Smooth muscle cell (in vitro differentiated cells): ENCODE measurements around the gene DCTN1. TPM values are rescaled to one million over a fixed set of nuclear protein-coding genes. Genes with fewer than 3 reads are reported as not detected.

Source experiments
- DNase-seq: peaks from one replicate; lab custom pipeline; 2025; ENCODE audit not compliant: unreplicated experiment; lab: John Stamatoyannopoulos, UW
- H2AFZ ChIP-seq: fragments of 200-600 bp; sonication (generic); 2 replicates; pipeline ENCODE4 v1.6.0; 2016; ENCODE audit warnings: antibody characterized with exemption, low read depth, mild to moderate bottlenecking
- H3F3A ChIP-seq: fragments of 200-600 bp; sonication (generic); 2 replicates; pipeline ENCODE4 v1.6.0; 2017; ENCODE audit warnings: antibody characterized with exemption, low read depth
- H3K27ac ChIP-seq: fragments of 200-600 bp; sonication (generic); 2 replicates; pipeline ENCODE4 v1.5.1; 2016; ENCODE audit warnings: low read depth, mild to moderate bottlenecking
- H3K27me3 ChIP-seq: fragments of 200-600 bp; sonication (generic); 2 replicates; pipeline ENCODE4 v1.6.1; 2016; ENCODE audit warnings: low read depth, mild to moderate bottlenecking
- H3K36me3 ChIP-seq: fragments of 200-600 bp; sonication (generic); 2 replicates; pipeline ENCODE4 v1.5.1; 2016; ENCODE audit warnings: low read depth
- H3K4me1 ChIP-seq: fragments of 200-600 bp; sonication (generic); 2 replicates; pipeline ENCODE4 v1.5.1; 2016; ENCODE audit warnings: low read depth
- H3K4me2 ChIP-seq: fragments of 200-600 bp; sonication (generic); 2 replicates; pipeline ENCODE4 v1.6.0; 2016; ENCODE audit warnings: mild to moderate bottlenecking
- H3K4me3 ChIP-seq: fragments of 200-600 bp; sonication (generic); 2 replicates; pipeline ENCODE4 v1.5.1; 2016; ENCODE audit warnings: mild to moderate bottlenecking
- H3K79me2 ChIP-seq: fragments of 200-600 bp; sonication (generic); 2 replicates; pipeline ENCODE4 v1.6.0; 2016; ENCODE audit warnings: low read depth, mild to moderate bottlenecking
- H3K9ac ChIP-seq: fragments of 200-600 bp; sonication (generic); 2 replicates; pipeline ENCODE4 v1.6.0; 2016; ENCODE audit warnings: low read depth
- H3K9me3 ChIP-seq: fragments of 200-600 bp; sonication (generic); replicated peaks from 2 replicates; pipeline ENCODE4 v1.5.1; 2016; ENCODE audit warnings: low read depth
- H4K20me1 ChIP-seq: fragments of 200-600 bp; sonication (generic); 2 replicates; pipeline ENCODE4 v1.6.0; 2016; ENCODE audit warnings: low read depth
- polyA plus RNA-seq: library from polyadenylated mRNA; unstranded; fragments of >200 nt; fragmentation: Nextera tagmentation; extraction: Ambion mirVana; gene quantifications from 2 replicates; pipeline ENCODE4 v1.2.1, GENCODE V29; 2016
- small RNA-seq: library from RNA; depleted of rRNA; stranded (forward); fragments of <200 nt; gene quantifications from one replicate; pipeline ENCODE3, GENCODE V24; 2014
- total RNA-seq: library from RNA; depleted of rRNA; stranded (reverse); fragments of >200 nt; gene quantifications from 2 replicates; pipeline ENCODE4 v1.2.3, GENCODE V29; 2014
- TF ChIP-seq, protein P1 (sequence below): fragments of 200-600 bp; sonication (generic); IDR thresholded peaks from 2 replicates; pipeline ENCODE4 v1.5.1; 2017; ENCODE audit warnings: borderline replicate concordance, mild to moderate bottlenecking, antibody characterized with exemption; ENCODE audit not compliant: insufficient read depth, poor library complexity, severe bottlenecking

The DCTN1 gene
- total and polyA plus RNA-seq, 2 experiments from 2014 or later = 65.8 to 105 TPM

DNA sequence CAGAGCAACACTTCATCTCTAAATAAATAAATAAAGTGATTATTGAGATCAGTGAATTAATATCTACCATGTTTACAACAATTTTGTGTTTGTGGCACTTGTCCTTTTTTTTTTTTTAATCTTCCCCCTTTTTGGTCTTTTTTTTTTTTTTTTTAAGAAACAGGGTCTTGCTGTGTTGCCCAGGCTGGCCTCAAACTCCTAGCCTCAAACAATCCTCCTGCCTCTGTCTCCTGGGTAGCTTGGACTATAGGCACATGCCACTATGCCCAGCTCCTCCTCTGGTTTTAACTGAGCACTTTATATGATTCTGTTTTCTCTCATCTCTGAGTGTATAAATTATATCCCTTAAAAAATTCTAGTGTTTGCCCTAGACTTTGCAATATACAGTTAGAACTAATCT lies 67.2 kb downstream of the DCTN1 start:
- Histone ChIP-seq H3K4me3 (no peak overlapping the region), H3K9ac (no peak overlapping the region), H3K9me3 (no peaks in the 10 kb centered on the region), H3F3A (no peaks in the 10 kb centered on the region), H3K4me1 (no peaks in the 10 kb centered on the region), H3K4me2 (no peak overlapping the region), H3K27ac (no peak overlapping the region), H3K36me3 (no peaks in the 10 kb centered on the region), H2AFZ (no peak overlapping the region), H3K27me3 (no peaks in the 10 kb centered on the region), H4K20me1 (no peaks in the 10 kb centered on the region), H3K79me2 (no peaks in the 10 kb centered on the region)
- DNase-seq = no peak
- TF ChIP-seq, protein P1, sequence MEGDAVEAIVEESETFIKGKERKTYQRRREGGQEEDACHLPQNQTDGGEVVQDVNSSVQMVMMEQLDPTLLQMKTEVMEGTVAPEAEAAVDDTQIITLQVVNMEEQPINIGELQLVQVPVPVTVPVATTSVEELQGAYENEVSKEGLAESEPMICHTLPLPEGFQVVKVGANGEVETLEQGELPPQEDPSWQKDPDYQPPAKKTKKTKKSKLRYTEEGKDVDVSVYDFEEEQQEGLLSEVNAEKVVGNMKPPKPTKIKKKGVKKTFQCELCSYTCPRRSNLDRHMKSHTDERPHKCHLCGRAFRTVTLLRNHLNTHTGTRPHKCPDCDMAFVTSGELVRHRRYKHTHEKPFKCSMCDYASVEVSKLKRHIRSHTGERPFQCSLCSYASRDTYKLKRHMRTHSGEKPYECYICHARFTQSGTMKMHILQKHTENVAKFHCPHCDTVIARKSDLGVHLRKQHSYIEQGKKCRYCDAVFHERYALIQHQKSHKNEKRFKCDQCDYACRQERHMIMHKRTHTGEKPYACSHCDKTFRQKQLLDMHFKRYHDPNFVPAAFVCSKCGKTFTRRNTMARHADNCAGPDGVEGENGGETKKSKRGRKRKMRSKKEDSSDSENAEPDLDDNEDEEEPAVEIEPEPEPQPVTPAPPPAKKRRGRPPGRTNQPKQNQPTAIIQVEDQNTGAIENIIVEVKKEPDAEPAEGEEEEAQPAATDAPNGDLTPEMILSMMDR = no peak

Small RNA genes lying within 50 kb of the gene (small RNA-seq; reads per million reads assigned to genes)
- gene RNU6-542P (not detected), gene TAF13P2 (0.16 reads per million)

Other genes starting within 250 kb of the DCTN1 start
- 87.5 and 99.7 TPM in 2 replicates for gene BOLA3, start 232.4 kb downstream of the DCTN1 start, total RNA-seq
- 93.8 and 100 TPM in 2 replicates for gene BOLA3, start 232.4 kb downstream of the DCTN1 start, polyA plus RNA-seq
- 98.1 and 140 TPM in 2 replicates for gene MOB1A, start 201.4 kb downstream of the DCTN1 start, total RNA-seq
- gene MOB1A, start 201.4 kb downstream of the DCTN1 start, polyA plus RNA-seq = 41.5 and 45.2 TPM in 2 replicates
- 136 and 159 TPM in 2 replicates for gene MTHFD2, start 181.7 kb downstream of the DCTN1 start, total RNA-seq
- 63.6 and 74.2 TPM in 2 replicates for gene MTHFD2, start 181.7 kb downstream of the DCTN1 start, polyA plus RNA-seq
- 0.99 and 3.1 TPM in 2 replicates for gene SLC4A5, start 36.9 kb downstream of the DCTN1 start, total RNA-seq
- gene SLC4A5, start 36.9 kb downstream of the DCTN1 start, polyA plus RNA-seq = 0.46 and 1.5 TPM in 2 replicates
- gene C2orf81, start 41.3 kb upstream of the DCTN1 start, total RNA-seq = 0.54 and 1.3 TPM in 2 replicates
- gene C2orf81, start 41.3 kb upstream of the DCTN1 start, polyA plus RNA-seq = 2.4 and 3.5 TPM in 2 replicates
- 35.0 and 52.3 TPM in 2 replicates for gene WDR54, start 41.4 kb upstream of the DCTN1 start, total RNA-seq
- 59.2 and 84.5 TPM in 2 replicates for gene WDR54, start 41.4 kb upstream of the DCTN1 start, polyA plus RNA-seq
- 31.4 and 32.5 TPM in 2 replicates for gene RTKN, start 61.6 kb upstream of the DCTN1 start, total RNA-seq
- gene RTKN, start 61.6 kb upstream of the DCTN1 start, polyA plus RNA-seq = 60.5 and 69.7 TPM in 2 replicates
- gene INO80B, start 74.8 kb upstream of the DCTN1 start, total RNA-seq = 4.7 and 8.0 TPM in 2 replicates
- 10.4 and 23.0 TPM in 2 replicates for gene INO80B, start 74.8 kb upstream of the DCTN1 start, polyA plus RNA-seq
- gene WBP1, start 78.1 kb upstream of the DCTN1 start, total RNA-seq = 63.9 and 90.8 TPM in 2 replicates
- gene WBP1, start 78.1 kb upstream of the DCTN1 start, polyA plus RNA-seq = 117 and 123 TPM in 2 replicates
- gene MOGS, start 85.1 kb upstream of the DCTN1 start, total RNA-seq = 46.2 and 49.0 TPM in 2 replicates
- 38.3 and 45.5 TPM in 2 replicates for gene MOGS, start 85.1 kb upstream of the DCTN1 start, polyA plus RNA-seq
- gene MRPL53, start 92.4 kb upstream of the DCTN1 start, total RNA-seq = 12.0 and 18.2 TPM in 2 replicates
- gene MRPL53, start 92.4 kb upstream of the DCTN1 start, polyA plus RNA-seq = 76.8 and 85.4 TPM in 2 replicates
- 5.5 and 8.0 TPM in 2 replicates for gene CCDC142, start 102.7 kb upstream of the DCTN1 start, total RNA-seq
- gene CCDC142, start 102.7 kb upstream of the DCTN1 start, polyA plus RNA-seq = 7.7 and 10.8 TPM in 2 replicates
- 18.7 and 23.3 TPM in 2 replicates for gene TTC31, start 102.8 kb upstream of the DCTN1 start, total RNA-seq
- 17.3 and 19.9 TPM in 2 replicates for gene TTC31, start 102.8 kb upstream of the DCTN1 start, polyA plus RNA-seq
- gene LBX2, start 119.3 kb upstream of the DCTN1 start, total RNA-seq = 1.7 and 2.4 TPM in 2 replicates
- gene LBX2, start 119.3 kb upstream of the DCTN1 start, polyA plus RNA-seq = 1.5 and 1.6 TPM in 2 replicates
- 19.1 and 23.7 TPM in 2 replicates for gene PCGF1, start 127.4 kb upstream of the DCTN1 start, total RNA-seq
- 29.3 and 34.3 TPM in 2 replicates for gene PCGF1, start 127.4 kb upstream of the DCTN1 start, polyA plus RNA-seq
- not detected in 2 replicates for gene TLX2, start 134.1 kb upstream of the DCTN1 start, total RNA-seq
- 0.80 TPM in 1 of 2 replicates, not detected in the other for gene TLX2, start 134.1 kb upstream of the DCTN1 start, polyA plus RNA-seq
- gene DQX1, start 145.9 kb upstream of the DCTN1 start, total RNA-seq = 0.09 and 0.27 TPM in 2 replicates
- 0.57 TPM in 1 of 2 replicates, not detected in the other for gene DQX1, start 145.9 kb upstream of the DCTN1 start, polyA plus RNA-seq
- gene AUP1, start 149.4 kb upstream of the DCTN1 start, total RNA-seq = 83.4 and 104 TPM in 2 replicates
- 138 and 170 TPM in 2 replicates for gene AUP1, start 149.4 kb upstream of the DCTN1 start, polyA plus RNA-seq
- 19.1 and 19.2 TPM in 2 replicates for gene HTRA2, start 149.6 kb upstream of the DCTN1 start, total RNA-seq
- 30.4 and 35.2 TPM in 2 replicates for gene HTRA2, start 149.6 kb upstream of the DCTN1 start, polyA plus RNA-seq
- gene LOXL3, start 173.6 kb upstream of the DCTN1 start, total RNA-seq = 123 and 139 TPM in 2 replicates
- 109 and 190 TPM in 2 replicates for gene LOXL3, start 173.6 kb upstream of the DCTN1 start, polyA plus RNA-seq
- gene DOK1, start 174.4 kb upstream of the DCTN1 start, total RNA-seq = 11.7 and 17.8 TPM in 2 replicates
- 32.9 and 41.3 TPM in 2 replicates for gene DOK1, start 174.4 kb upstream of the DCTN1 start, polyA plus RNA-seq